GM12878 (cell line): ENCODE results near the gene CACNA1E. TPM values are rescaled to one million over a fixed set of nuclear protein-coding genes. Genes with fewer than 3 reads are reported as not detected.

Source experiments
- BHLHE40 ChIP-seq, 2 experiments: fragments of 450-650 bp in 1 of 2; IDR thresholded peaks; 2 replicates each; pipeline ENCODE4 v1.6.1; 2011 to 2017; ENCODE audit warnings: low read depth in 2 of 2, borderline replicate concordance in 1 of 2, improper control_type of control experiment in 1 of 2, low read length in 1 of 2, mild to moderate bottlenecking in 1 of 2
- CBX5 ChIP-seq: sonication (generic); IDR thresholded peaks from 2 replicates; pipeline ENCODE4 v1.6.1; 2016; ENCODE audit warnings: low read depth, moderate library complexity, mild to moderate bottlenecking, inconsistent platforms
- CREB1 ChIP-seq: IDR thresholded peaks from 2 replicates; pipeline ENCODE4 v1.6.1; 2012; ENCODE audit warnings: low read depth, mild to moderate bottlenecking, inconsistent platforms
- DPF2 ChIP-seq: fragments of 450-650 bp; IDR thresholded peaks from 2 replicates; pipeline ENCODE4 v1.6.1; 2017; ENCODE audit warnings: mild to moderate bottlenecking
- FOXM1 ChIP-seq: IDR thresholded peaks from 2 replicates; pipeline ENCODE4 v1.6.1; 2012; ENCODE audit warnings: low read depth, mild to moderate bottlenecking, inconsistent platforms, low read length, moderate library complexity
- HDGF ChIP-seq: fragments of 450-650 bp; IDR thresholded peaks from 2 replicates; pipeline ENCODE4 v1.6.1; 2016; ENCODE audit warnings: antibody characterized with exemption
- KAT2A ChIP-seq: conservative IDR thresholded peaks from 2 replicates; pipeline ENCODE4 v1.6.1; 2011; ENCODE audit warnings: low read depth, low read length; ENCODE audit not compliant: control insufficient read depth
- KDM1A ChIP-seq: fragments of 200-600 bp; sonication (generic); IDR thresholded peaks from 2 replicates; pipeline ENCODE4 v1.6.1; 2016; ENCODE audit warnings: borderline replicate concordance
- MEF2A ChIP-seq: IDR thresholded peaks from 2 replicates; pipeline ENCODE4 v1.6.1; 2011; ENCODE audit warnings: low read depth, mild to moderate bottlenecking, low read length, moderate library complexity; ENCODE audit not compliant: insufficient read depth
- MLLT1 ChIP-seq: fragments of 450-650 bp; IDR thresholded peaks from 2 replicates; pipeline ENCODE4 v1.6.1; 2016; ENCODE audit warnings: mild to moderate bottlenecking
- MYC ChIP-seq: IDR thresholded peaks from 2 replicates; pipeline ENCODE4 v1.6.1; 2011; ENCODE audit warnings: mild to moderate bottlenecking, low read length, moderate library complexity, inconsistent platforms; ENCODE audit not compliant: insufficient read depth, insufficient replicate concordance, insufficient read length, severe bottlenecking
- NFYB ChIP-seq: IDR thresholded peaks from 2 replicates; pipeline ENCODE4 v1.6.1; 2011; ENCODE audit warnings: low read depth, mild to moderate bottlenecking, low read length, improper control_type of control experiment, moderate library complexity; ENCODE audit not compliant: insufficient read depth
- NRF1 ChIP-seq: conservative IDR thresholded peaks from 2 replicates; pipeline ENCODE4 v1.6.1; 2011; ENCODE audit warnings: mild to moderate bottlenecking, low read depth, low read length, improper control_type of control experiment
- SIN3A ChIP-seq: IDR thresholded peaks from 2 replicates; pipeline ENCODE4 v1.6.1; 2012; ENCODE audit warnings: low read depth, low read length, improper control_type of control experiment
- SRF ChIP-seq, 2 experiments: IDR thresholded peaks; 2 replicates each; pipeline ENCODE4 v1.6.1; 2011; ENCODE audit warnings: low read depth in 2 of 2, low read length in 2 of 2, mild to moderate bottlenecking in 1 of 2, moderate library complexity in 1 of 2
- TCF7 ChIP-seq: IDR thresholded peaks from 2 replicates; pipeline ENCODE4 v1.6.1; 2014; ENCODE audit warnings: antibody characterized with exemption, borderline replicate concordance
- WRNIP1 ChIP-seq: IDR thresholded peaks from 2 replicates; pipeline ENCODE4 v1.6.1; 2011; ENCODE audit warnings: low read depth, low read length, improper control_type of control experiment, borderline replicate concordance
- ZNF207 ChIP-seq: fragments of 450-650 bp; IDR thresholded peaks from 2 replicates; pipeline ENCODE4 v1.6.1; 2014; ENCODE audit warnings: antibody characterized with exemption, mild to moderate bottlenecking, borderline replicate concordance
- ZNF274 ChIP-seq: IDR thresholded peaks from one replicate; pipeline ENCODE4 v1.8.0; 2011; ENCODE audit not compliant: insufficient read length, insufficient read depth
- polyA plus RNA-seq, 11 experiments: library from polyadenylated mRNA; depleted of rRNA in 4 of 11; unstranded in 6 of 11; stranded (reverse) in 5 of 11; fragments of >200 nt; fragmentation: Nextera tagmentation in 4 of 11; fragmentation: Illumina TruSeq in 1 of 11; extraction: Ambion mirVana in 4 of 11; extraction: Trizol in 1 of 11; gene quantifications; 1 replicate in 1 of 11; 2 replicates in 10 of 11; pipeline versions ENCODE4 v1.2.1 to v1.2.3, GENCODE V29; 2011 to 2016; ENCODE audit warnings: inconsistent platforms in 2 of 11, missing spikeins in 2 of 11, low read depth in 1 of 11
- total RNA-seq, 4 experiments: library from RNA; depleted of rRNA in 3 of 4; stranded (reverse); fragments of >200 nt in 3 of 4; fragmentation: Illumina TruSeq in 1 of 4; extraction: Trizol in 1 of 4; gene quantifications; 2 replicates each; pipeline versions ENCODE4 v1.2.1 to v1.2.3, GENCODE V29; 2013 to 2021
- TF ChIP-seq, protein P1 (sequence below): fragments of 450-650 bp; formaldehyde crosslinking; IDR thresholded peaks from 2 replicates; pipeline ENCODE4 v1.4.0; 2022; ENCODE audit warnings: mild to moderate bottlenecking, moderate library complexity
- TF ChIP-seq, protein P2 (sequence below): fragments of 450-650 bp; IDR thresholded peaks from 2 replicates; pipeline ENCODE4 v1.6.1; 2017; ENCODE audit warnings: mild to moderate bottlenecking
- TF ChIP-seq, protein P3 (sequence below): fragments of 450-650 bp; IDR thresholded peaks from 2 replicates; pipeline ENCODE4 v1.6.1; 2014; ENCODE audit warnings: mild to moderate bottlenecking

CACNA1E gene
- total and polyA plus RNA-seq, 10 of the 15 experiments (the other 5 are each of a cell fraction or from before 2014, with no cell fraction given) = 0.57 to 22.0 (median 8.5) TPM

DNA sequence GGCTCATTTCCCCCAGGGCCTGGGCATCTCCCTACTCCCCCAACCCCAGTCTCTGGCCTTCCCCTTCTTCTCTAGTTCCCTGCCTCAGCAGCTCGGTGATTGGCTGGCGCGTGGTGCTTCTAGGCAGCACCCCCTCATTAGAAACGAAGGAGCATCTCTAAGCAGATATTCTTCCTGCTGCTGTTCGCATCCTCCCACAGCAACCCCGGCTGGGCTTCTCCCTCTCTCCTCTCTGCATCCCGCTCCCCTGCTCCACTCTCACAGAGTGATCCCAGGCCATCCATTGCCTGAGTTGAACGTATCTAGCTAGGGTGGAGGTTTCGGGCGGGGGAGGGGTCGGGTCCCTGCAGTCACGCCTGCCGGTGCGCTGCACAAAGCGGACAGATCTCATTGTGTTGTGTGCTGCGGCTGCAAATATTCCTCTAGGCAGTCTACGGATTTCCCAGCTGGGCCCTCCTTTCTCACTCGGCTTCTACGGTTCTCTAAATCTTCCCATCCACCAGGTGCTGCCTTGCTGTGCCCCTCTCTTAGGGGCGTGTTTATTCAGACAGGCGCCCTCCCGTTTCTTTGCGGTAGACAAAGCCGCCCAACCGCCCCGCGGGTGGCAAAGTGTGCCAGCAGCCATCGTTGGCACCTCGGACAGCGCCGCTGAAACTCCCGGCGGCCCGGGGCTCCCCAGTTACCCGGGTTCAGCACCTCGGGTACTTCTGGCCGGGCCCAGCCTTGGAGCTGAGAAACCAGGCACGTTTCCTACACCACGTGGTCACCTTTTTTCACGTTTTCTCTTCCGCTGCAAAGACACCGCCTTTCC is 2.2 kb downstream of the CACNA1E start (continued):
- TF ChIP-seq, protein P1, sequence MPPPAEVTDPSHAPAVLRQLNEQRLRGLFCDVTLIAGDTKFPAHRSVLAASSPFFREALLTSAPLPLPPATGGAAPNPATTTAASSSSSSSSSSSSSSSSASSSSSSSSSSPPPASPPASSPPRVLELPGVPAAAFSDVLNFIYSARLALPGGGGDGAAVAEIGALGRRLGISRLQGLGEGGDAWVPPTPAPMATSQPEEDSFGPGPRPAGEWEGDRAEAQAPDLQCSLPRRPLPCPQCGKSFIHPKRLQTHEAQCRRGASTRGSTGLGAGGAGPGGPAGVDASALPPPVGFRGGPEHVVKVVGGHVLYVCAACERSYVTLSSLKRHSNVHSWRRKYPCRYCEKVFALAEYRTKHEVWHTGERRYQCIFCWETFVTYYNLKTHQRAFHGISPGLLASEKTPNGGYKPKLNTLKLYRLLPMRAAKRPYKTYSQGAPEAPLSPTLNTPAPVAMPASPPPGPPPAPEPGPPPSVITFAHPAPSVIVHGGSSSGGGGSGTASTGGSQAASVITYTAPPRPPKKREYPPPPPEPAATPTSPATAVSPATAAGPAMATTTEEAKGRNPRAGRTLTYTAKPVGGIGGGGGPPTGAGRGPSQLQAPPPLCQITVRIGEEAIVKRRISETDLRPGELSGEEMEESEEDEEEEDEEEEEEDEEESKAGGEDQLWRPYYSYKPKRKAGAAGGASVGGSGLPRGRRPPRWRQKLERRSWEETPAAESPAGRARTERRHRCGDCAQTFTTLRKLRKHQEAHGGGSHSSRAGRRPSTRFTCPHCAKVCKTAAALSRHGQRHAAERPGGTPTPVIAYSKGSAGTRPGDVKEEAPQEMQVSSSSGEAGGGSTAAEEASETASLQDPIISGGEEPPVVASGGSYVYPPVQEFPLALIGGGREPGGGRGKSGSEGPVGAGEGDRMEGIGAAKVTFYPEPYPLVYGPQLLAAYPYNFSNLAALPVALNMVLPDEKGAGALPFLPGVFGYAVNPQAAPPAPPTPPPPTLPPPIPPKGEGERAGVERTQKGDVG (CRISPR knock-in tag) = no peak
- TF ChIP-seq, protein P2, sequence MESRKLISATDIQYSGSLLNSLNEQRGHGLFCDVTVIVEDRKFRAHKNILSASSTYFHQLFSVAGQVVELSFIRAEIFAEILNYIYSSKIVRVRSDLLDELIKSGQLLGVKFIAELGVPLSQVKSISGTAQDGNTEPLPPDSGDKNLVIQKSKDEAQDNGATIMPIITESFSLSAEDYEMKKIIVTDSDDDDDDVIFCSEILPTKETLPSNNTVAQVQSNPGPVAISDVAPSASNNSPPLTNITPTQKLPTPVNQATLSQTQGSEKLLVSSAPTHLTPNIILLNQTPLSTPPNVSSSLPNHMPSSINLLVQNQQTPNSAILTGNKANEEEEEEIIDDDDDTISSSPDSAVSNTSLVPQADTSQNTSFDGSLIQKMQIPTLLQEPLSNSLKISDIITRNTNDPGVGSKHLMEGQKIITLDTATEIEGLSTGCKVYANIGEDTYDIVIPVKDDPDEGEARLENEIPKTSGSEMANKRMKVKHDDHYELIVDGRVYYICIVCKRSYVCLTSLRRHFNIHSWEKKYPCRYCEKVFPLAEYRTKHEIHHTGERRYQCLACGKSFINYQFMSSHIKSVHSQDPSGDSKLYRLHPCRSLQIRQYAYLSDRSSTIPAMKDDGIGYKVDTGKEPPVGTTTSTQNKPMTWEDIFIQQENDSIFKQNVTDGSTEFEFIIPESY = no peak
- TF ChIP-seq SIN3A (peak; percentile 95; the same call in 1 of the 2 replicates), WRNIP1 (no peak), ZNF274 (no peak), CREB1 (no peak), KDM1A (no peak), HDGF (no peak), NFYB (no peak), MEF2A (no peak), FOXM1 (no peak), BHLHE40 (IDR thresholded peaks at IDR 0.05; ENCODE audit: borderline replicate concordance in 1 of 2, low read depth in 2 of 2, low read length in 1 of 2) (peak; percentile 99), MYC (no peak), CBX5 (no peak), ZNF207 (no peak), TCF7 (no peak), NRF1 (no peak), MLLT1 (0 out of 2 replicates have a peak, but pooled peaks have one; percentile 26), SRF (IDR thresholded peaks at IDR 0.05; ENCODE audit: low read depth in 2 of 2, low read length in 2 of 2) (no peak), DPF2 (peak; percentile 36; the same call in 1 of the 2 replicates), KAT2A (no peak)
- TF ChIP-seq, protein P3, sequence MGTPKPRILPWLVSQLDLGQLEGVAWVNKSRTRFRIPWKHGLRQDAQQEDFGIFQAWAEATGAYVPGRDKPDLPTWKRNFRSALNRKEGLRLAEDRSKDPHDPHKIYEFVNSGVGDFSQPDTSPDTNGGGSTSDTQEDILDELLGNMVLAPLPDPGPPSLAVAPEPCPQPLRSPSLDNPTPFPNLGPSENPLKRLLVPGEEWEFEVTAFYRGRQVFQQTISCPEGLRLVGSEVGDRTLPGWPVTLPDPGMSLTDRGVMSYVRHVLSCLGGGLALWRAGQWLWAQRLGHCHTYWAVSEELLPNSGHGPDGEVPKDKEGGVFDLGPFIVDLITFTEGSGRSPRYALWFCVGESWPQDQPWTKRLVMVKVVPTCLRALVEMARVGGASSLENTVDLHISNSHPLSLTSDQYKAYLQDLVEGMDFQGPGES = no peak
